Liver (tissue), 3 donors: Measurements from ENCODE around the gene SPHKAP.

Experiments used
- CTCF ChIP-seq: fragments of 150-350 bp; IDR thresholded peaks from 2 replicates; pipeline ENCODE4 v1.5.1; 2017; ENCODE audit warnings: improper control_type of control experiment, low read depth, low read length; ENCODE audit not compliant: missing input control
- RAD21 ChIP-seq, 2 donors: IDR thresholded peaks; 2 replicates each; pipeline ENCODE4 v1.6.1; 2016; ENCODE audit warnings: antibody characterized with exemption in 2 of 2, mild to moderate bottlenecking in 2 of 2
- TF ChIP-seq, protein P1 (sequence below): IDR thresholded peaks from 2 replicates; pipeline ENCODE4 v1.6.1; 2016; ENCODE audit warnings: antibody characterized with exemption, mild to moderate bottlenecking
- donor health status: healthy.
- donor health status: healthy.

GRCh38 chr2:228066126-228066798 lies 115.2 kb downstream of the SPHKAP start:
- TF ChIP-seq CTCF (no peak), RAD21 (IDR thresholded peaks at IDR 0.05) (no peak)
- TF ChIP-seq, protein P1, sequence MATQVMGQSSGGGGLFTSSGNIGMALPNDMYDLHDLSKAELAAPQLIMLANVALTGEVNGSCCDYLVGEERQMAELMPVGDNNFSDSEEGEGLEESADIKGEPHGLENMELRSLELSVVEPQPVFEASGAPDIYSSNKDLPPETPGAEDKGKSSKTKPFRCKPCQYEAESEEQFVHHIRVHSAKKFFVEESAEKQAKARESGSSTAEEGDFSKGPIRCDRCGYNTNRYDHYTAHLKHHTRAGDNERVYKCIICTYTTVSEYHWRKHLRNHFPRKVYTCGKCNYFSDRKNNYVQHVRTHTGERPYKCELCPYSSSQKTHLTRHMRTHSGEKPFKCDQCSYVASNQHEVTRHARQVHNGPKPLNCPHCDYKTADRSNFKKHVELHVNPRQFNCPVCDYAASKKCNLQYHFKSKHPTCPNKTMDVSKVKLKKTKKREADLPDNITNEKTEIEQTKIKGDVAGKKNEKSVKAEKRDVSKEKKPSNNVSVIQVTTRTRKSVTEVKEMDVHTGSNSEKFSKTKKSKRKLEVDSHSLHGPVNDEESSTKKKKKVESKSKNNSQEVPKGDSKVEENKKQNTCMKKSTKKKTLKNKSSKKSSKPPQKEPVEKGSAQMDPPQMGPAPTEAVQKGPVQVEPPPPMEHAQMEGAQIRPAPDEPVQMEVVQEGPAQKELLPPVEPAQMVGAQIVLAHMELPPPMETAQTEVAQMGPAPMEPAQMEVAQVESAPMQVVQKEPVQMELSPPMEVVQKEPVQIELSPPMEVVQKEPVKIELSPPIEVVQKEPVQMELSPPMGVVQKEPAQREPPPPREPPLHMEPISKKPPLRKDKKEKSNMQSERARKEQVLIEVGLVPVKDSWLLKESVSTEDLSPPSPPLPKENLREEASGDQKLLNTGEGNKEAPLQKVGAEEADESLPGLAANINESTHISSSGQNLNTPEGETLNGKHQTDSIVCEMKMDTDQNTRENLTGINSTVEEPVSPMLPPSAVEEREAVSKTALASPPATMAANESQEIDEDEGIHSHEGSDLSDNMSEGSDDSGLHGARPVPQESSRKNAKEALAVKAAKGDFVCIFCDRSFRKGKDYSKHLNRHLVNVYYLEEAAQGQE = no peak
